Right forelimb (tissue), 1 donor: ENCODE data around the gene MSLN.

Experiments used
- DNase-seq: peaks from one replicate; pipeline ENCODE4 v3.0.0-alpha.2; 2018

Gene MSLN

DNA sequence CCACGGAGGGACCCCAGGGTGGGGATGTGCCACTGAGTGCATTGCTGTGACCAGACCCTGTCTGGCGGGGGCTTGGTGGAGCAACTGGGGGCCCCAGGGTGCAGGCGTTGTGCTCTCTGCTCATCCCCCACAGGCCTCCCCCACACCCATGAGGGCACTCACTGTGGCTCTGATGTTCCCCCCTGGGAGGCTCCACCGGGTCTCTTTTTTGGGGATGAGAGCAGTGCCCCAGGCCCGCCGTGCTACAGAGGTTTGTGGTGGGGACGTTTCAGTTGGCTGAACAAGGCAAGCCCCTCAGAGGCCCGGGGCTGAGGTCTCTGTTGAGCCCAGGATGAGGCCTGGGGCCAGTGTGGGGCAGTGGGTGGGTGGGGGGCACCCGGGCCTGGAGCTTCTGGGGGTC, 36.8 kb upstream of the MSLN start:
- no peak for DNase-seq

DNA sequence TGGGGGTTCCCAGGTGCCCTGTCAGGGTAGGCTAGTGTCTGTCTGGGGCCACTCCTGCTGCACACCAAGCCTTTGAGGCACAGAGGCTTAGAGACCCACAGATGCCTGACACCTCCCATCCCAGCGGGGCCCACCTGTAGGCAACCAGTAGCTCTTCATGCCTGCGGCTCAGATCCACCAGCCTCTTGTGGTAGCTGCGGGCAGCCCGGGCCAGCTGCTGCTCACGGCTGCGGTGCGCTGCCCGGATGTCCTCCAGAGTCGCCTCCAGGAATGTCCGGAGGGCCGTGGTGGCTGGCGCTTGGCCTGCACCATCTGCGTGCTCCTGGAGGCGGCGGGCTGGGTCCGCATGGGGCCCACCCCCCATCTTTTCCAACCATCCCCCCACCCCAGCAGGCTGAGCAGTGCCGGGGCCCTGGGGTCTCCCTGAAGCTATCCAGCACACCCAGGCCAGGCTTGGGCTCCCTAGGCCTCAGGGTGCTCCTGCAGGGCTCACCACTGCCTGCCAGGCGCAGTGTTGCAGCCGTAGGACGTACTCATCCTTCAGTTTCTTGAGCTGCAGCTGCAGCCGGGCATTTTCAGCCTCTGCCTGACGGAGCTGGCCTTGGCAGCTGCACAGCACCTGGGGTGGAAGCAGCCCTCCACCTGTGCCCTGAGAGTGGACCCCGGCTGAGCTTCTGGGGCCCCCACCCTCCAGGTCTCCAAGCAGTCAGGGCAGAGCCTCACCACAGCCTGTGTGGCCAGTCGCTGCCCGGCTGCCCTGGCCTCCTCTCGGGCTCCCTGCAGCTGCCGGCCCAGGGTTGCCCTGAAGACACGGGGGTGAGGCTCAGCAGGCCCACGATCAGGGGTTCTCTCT, 36.1 kb upstream of the MSLN start:
- DNase-seq = no peak

DNA sequence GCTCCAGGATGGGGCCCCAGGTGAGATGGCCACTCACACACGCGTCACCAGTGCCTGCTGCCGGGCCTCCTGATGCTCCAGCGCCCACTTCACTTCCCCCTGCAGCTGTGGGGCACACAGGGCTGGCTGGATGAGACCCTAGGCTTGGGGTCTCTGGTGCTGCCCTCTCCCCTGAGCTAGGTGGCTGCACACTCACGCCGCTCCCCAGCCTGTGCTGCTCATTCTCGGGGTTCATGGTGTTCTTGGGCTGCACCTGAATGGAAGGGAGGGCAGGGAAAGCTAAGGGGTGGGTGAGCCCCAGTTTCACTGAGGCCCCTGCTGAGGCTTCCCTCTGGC, 35.5 kb upstream of the MSLN start:
- DNase-seq = no peak

DNA sequence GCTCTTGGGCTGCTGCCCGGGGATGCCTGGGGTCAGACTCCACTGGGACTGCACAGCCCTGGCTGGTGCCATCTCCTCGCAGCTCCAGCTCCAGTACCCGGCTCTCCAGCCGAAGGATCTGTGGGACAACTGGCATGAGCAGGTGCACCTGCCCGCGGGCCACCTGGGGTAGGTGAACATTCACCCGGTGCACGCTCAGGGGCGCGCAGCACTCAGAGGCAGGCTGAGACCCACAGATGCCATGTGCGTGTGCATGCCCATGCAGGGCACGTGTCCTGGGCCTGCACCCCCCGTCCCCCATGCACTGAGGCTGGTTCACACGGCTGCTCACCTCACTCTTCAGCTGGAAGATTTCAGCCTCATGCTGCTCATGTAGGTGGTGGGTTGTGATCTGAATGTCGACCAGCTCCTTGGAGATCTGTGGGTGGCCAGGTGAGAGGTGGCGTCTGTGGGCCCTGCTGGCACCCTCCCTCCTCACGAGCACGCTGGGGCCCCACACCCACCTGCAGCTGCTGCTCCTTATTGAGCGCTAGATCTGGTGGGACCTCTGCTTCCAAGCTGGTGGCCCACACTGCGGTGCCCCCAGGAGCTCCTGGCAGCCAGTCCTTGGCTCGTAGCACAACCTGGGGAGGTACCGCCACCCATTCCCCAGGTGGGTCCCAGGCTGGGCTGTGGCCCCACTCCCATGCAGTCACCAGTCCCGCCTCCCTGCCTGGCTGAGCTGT, 34.9 kb upstream of the MSLN start:
- DNase-seq = no peak

DNA sequence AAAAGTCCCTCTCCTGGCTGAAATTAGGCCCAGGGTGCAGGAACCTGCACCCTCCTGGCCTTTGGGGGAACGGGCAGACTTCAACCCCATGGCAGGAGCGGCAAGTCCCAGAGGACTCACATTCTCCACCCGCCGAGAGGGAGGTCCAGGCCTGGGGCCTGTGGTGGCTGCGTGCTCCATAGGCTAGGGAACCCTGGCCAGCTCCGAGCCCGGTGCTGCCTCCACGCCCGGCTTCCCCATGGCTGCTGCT, 34.4 kb upstream of the MSLN start:
- no peak for DNase-seq

DNA sequence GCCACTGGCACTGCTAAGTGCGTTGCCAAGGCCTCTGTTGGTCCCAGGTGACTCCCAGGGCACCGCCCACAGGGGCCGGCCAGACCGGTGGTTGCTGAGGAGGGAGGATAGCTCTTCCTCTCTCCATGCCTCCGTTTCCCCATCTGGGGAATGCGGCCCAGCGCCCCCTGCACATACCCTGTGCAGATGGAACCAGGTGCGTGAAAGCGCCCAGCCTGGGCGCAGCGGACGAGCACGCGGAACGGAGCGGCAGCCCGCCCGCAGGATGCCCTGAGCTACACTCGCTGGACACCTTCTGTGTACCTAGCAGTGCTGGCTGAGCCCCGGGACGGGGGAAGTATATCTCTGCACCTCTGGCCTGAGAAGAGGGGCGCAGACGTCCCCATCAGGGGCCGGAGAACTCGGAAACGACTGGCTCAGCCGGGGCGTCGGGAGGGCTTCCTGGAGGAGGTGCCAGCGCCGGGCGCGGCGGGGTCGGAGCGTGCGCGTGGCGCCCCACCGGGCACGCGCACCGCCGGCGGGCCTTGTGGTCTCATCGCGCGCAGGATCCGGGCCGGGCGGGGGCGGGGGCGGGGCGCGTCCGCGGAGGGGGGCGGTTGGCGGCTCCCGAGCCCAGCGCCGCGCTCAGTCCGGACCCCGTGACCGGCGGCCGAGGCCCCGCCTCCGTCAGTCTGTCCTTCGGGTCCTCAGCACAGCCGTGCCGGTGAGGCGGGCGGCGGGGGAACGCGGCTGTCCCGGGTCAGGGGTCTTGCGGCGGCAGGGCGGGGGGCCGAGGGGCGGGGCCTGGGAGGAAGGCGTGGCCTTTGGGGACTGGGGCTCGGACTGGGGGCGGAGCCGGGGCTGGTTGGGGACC, 33.9 kb upstream of the MSLN start, which contains the start of the genes CCDC78 and HAGHL:
TSS of gene CCDC78 (minus strand) at position 6 of the 853 bp plus-strand sequence. CDS start 76 bp downstream, outside the sequence.
TSS of gene HAGHL (plus strand) at position 669 of the 853 bp plus-strand sequence. CDS start 404 bp downstream, outside the sequence.
- no peak for DNase-seq

DNA sequence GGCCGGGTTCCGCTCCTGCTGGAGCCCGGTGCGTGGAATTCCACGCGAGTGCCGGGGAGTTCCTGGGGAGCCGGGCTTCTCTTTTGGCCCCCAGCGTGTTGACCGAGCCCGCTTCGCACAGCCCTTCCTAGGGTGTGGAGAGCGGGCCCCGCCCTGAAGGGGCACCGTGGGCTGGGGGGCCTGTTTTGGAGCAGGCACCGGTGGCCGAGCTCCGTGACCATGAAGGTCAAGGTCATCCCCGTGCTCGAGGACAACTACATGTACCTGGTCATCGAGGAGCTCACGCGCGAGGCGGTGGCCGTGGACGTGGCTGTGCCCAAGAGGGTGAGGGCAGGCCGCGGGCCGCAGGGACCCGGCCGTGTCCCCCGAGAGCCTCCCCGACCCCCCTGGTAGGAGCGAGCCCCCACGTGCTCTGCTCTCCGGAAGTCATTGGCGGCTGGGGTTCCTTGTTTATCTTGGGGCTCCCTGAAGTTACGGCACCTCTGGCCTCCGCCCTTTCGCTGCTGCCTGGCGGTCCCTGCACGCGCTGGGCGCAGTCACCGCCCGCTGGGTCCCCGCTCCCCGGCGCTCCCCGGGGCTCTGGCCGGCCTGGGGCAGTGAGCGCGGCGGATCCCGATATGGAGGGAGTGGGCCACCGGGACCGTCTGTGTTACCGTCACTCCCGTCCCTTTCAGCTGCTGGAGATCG, 33.1 kb upstream of the MSLN start:
- no peak for DNase-seq

DNA sequence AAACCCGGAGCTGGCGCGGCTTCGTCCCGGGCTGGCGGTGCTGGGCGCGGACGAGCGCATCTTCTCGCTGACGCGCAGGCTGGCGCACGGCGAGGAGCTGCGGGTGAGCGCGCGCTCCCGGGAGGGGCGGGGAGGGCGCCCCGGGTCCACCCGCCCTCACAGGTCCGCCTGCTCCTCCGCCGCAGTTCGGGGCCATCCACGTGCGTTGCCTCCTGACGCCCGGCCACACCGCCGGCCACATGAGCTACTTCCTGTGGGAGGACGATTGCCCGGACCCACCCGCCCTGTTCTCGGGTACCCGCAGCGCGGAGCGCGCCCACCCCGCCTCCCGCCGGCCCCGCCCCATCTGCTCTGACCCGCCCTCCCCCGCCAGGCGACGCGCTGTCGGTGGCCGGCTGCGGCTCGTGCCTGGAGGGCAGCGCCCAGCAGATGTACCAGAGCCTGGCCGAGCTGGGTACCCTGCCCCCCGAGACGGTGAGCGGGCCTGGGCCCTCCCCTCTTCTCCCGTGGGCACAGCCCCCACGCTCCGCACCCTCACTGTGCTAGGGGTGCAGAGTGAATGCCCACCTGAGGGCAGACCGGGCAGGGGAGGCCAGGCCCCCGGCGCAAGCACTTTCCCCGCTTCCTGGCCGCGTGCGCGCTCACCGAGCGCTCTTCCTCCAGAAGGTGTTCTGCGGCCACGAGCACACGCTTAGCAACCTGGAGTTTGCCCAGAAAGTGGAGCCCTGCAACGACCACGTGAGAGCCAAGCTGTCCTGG, 32.2 kb upstream of the MSLN start:
- DNase-seq = no peak

DNA sequence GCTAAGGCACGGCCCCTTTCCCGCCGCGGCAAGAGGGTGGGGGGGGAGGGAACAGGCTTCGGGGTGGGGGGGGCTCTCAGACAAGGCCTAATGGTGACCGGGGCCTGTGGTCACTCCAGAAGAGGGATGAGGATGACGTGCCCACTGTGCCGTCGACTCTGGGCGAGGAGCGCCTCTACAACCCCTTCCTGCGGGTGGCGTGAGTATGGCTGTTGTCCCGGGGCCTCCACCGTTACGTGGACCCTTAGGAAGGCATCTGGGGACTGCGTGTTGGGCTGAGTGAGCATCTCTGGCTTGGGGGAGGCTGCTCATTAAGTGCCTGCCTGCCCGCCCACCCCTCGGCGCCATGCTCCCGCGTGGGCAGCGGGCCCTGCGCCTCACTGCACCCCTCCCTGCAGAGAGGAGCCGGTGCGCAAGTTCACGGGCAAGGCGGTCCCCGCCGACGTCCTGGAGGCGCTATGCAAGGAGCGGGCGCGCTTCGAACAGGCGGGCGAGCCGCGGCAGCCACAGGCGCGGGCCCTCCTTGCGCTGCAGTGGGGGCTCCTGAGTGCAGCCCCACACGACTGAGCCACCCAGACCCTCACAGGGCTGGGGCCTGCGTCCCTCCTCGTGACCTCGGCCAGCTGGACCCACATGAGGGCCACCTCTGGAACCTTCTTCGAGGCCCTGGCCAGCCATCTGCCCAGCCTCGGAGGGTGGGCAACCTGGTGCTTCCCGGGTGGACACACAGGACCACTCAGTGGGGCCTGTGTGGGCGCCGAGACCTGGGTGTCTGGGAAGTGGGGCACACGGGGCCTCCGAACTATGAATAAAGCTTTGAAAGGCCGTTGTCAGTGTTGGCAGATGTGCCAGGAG, 31.4 kb upstream of the MSLN start:
- no peak for DNase-seq

DNA sequence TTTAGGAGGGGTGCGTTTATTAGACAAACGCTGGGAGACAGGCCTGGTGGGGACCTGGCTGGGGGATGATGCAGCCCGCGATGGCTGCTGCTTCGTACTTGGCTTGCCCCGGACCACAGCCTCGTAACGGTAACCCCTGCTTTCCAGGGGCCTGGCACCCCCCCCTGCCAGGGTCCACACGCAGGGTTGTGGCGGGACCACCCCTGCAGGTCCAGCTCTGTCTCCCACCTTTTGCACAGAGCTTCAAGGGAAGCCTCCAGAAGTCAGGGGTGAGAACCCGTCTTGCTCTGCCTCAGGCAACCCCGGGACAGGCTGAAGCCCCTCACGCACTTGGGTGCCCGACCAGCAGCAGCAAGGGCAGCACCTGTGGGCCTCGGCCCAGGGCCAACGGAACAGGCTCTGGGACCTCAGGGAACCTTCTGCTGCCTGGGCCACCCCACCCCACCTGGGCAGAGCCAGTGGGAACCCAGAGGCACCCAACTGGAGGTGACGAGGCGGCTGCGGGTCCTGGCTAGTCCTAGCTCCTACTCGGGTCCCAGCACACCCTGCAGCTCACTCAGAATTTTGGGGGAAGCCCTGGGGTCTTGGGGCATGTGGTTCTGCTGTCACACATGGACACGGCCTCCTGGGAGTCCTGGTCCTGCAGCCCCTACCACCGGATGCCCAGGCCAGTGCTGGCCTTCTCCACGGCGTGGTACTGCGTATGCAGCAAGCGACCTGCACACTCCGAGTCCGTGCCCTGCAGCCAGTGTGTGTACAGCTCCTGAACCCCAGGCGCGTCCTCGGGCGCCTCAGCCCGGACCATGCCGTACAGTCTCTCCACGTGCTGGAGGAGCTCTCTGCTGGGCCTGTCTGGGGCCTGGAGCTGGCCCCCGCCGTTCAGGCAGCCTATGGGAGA, 30.5 kb upstream of the MSLN start:
- no peak for DNase-seq

DNA sequence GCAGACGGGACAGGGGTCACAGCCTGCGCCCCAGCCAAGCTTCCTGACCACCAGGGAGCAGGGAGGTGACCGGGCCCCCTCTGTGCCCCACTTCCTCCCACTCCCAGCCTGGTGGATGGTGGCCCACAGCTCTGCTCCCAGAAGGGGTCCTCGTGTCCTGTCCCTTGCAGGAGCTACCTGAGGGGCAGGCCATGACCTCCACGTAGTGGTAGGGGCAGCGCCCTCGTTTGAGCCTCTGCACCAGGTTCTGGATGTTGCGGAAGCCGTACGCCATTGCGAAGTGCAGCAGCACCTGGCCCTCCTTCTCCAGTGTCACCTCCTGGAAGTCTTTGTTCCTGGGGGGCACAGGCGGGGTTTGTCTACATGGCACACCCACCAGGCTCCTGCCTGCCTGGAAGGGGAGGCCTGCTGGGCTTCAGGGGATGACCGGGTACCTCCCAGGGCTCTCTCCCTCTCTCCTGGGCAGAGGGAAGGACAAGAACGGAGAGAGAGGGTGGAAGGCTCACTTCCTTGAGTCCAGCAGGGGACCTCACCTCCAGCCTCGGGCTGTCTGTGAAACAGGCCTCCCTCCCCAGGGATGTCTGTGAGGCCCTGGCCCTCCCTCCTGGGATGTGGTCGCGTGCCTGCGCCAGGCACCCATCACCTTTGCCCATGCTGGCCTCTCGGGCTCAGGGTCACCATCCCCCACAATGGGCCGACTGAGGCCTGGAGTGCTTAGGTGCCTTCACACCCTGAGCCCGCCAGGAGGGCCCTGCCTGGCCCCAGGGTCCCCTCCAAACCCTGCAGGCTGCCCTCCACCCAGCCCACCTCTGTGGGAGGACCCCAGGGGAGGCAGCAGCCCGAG, 29.6 kb upstream of the MSLN start:
- no peak for DNase-seq

DNA sequence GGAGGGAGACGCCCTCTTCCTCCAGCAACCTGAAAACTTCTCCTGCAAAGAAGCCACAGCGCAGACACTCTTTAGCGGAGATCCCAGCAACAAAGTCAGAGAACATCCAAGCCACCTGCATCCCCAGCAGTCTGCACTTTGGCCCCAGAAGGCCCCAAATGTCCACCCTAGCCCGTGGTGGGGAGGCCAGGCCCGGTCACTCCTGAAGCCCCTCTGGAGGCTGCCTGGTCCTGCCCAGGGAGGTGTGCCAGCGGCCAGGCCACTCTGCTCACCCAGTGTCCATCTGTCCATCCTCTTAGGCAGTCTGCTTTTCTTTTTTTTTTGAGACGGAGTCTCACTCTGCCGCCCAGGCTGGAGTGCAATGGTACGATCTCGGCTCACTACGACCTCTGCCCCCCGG, 28.2 kb upstream of the MSLN start:
- no peak for DNase-seq

DNA sequence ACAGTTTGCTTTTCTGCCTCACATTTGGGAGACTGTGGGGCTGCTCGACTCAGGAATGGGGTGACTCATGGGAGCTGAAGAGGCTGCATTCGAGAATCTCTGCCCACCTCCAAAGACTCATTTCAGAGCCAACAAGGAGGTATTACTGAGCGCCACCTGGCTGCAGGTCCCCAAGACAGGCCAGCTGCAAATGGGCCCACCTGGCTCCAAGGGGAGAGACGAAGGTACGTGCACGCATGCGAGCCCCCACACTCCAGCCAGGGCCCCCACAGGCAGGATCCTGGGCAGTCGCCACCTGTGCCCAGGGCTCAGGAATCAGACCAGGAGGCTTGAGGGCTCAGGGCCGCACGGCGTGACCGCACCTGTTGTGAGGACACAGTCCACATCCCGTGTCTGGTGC, 27.6 kb upstream of the MSLN start:
- DNase-seq = no peak

DNA sequence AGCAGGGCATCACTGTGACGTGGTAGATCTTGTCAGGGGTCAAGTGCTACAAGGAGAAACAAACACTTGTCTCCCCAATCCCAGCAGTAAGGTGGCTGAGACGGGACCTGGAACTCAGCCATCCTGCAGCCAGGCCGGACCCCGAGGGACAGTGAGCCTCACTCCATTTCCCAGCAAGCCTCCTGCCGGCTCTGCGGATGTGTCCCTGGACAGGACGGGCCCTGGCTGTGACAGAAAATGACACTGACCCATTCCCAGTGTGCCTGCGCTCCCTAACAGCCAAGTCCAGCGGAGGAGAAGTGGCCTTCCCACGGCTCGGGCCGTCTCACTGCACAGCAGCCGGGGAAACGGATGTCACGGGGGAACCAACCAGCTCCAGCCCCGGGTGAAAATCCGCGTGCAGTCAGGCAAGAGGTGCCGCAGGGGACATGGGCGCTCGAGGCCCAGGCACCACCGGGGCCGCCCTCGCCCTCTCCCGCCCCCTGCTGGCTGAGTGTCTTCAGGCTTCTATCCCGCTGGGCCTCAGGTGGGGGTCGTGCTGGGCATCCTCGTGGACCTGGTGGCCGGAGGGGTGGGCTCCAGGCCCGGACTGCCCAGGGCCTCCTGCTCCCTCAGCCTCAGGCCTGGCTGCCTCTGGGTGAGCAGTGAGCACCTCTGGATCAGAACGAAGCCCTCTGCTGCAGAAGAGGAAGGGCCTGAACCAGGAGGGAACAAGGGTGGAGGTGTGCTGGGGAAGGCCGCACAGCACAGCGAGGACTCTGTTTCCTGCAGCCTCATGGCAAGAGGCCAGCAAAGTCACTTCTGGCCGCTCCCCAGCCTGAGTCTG, 26.9 kb upstream of the MSLN start:
- no peak for DNase-seq

DNA sequence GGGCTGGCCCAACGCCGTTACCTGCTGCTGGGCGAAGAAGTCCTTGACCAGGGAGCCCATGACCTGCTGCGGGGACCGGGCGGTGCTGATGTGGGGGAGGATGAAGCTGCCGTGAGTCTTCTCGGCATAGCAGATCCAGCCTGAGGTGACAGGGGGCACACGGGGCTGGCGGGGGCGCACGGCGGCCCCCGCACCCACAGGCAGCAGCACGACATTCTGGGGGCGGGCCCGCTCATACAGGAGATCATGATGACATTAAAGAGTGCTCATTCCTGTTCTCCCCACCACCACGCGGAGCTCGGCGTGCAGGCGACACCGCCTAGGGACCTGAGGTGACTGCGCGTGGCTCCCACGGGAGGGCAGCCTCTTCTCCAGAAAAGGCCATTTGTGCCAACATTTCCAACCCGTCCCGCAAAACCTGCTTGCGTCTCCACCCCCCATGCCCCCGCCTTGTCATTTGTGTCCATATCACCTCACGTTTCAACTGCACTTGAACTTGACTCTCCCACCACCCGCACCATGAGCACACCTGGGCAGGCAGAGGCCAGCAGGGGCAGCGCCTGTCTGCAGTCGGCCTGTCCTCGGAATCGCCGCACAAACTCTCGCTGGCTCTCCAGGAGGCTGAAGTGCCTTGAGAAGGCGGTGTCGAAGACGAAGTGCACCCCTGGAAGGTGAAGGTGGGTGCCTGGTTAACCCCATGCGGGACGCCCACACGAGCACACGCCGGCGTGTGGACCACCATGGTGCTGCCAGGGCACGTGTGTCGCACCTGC, 26.1 kb upstream of the MSLN start:
- no peak for DNase-seq

DNA sequence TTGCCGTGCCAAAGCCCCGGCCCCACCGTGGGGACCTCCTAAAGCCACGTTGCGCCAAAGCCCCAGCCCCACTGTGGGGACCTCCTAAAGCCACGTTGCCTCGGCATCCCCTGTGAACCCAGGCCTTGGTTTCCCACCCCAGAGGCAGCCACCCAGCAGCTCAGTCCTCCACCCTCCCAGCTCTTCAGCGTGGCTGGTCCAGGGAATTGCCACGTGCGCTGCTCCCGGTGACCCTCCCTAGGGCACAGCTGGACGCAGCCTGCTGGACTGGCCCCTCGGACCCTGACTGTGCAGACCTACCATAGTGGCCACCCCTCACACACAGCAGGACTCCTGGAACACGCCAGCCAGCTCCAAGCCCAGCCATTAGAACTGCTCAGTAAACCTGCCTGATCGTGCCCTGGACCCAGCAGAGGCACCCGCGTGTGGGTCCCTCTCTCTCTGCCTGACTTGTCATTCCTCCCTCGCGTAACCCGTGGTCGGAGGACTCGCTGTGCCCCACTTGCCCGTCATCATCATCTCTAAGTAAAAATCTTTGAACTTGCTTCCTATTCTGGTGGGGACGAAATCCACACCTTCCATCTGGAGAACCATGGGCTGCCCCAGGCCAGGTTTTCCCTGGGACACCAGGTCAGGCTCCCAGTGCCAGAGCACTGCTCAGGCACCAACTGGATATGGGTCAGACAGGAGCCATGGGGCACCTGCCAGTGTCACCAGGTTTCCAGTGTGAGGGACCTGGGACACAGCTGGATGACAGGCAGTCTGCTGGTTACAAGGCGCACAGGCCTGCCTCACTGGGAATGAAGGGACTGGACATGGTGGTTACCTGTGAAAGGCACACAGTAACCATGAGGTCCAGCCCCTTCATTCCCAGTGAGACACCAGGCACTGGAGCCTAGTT, 25.3 kb upstream of the MSLN start:
- no peak for DNase-seq
